ENCODE data around the gene GPR137.
"Not testable (repeated sequence)": the region's sequence is repeated elsewhere in the genome, so short reads cannot be mapped to it uniquely, and the experiment has no call there.

DNA sequence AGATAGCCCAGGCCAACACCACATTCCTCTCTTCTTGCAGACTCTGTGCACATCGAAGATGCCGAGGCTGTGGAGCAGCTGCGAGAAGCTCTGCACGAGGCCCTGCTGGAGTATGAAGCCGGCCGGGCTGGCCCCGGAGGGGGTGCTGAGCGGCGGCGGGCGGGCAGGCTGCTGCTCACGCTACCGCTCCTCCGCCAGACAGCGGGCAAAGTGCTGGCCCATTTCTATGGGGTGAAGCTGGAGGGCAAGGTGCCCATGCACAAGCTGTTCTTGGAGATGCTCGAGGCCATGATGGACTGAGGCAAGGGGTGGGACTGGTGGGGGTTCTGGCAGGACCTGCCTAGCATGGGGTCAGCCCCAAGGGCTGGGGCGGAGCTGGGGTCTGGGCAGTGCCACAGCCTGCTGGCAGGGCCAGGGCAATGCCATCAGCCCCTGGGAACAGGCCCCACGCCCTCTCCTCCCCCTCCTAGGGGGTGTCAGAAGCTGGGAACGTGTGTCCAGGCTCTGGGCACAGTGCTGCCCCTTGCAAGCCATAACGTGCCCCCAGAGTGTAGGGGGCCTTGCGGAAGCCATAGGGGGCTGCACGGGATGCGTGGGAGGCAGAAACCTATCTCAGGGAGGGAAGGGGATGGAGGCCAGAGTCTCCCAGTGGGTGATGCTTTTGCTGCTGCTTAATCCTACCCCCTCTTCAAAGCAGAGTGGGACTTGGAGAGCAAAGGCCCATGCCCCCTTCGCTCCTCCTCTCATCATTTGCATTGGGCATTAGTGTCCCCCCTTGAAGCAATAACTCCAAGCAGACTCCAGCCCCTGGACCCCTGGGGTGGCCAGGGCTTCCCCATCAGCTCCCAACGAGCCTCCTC is 30.2 kb downstream of the GPR137 start:
- TF ChIP-seq, protein P1, sequence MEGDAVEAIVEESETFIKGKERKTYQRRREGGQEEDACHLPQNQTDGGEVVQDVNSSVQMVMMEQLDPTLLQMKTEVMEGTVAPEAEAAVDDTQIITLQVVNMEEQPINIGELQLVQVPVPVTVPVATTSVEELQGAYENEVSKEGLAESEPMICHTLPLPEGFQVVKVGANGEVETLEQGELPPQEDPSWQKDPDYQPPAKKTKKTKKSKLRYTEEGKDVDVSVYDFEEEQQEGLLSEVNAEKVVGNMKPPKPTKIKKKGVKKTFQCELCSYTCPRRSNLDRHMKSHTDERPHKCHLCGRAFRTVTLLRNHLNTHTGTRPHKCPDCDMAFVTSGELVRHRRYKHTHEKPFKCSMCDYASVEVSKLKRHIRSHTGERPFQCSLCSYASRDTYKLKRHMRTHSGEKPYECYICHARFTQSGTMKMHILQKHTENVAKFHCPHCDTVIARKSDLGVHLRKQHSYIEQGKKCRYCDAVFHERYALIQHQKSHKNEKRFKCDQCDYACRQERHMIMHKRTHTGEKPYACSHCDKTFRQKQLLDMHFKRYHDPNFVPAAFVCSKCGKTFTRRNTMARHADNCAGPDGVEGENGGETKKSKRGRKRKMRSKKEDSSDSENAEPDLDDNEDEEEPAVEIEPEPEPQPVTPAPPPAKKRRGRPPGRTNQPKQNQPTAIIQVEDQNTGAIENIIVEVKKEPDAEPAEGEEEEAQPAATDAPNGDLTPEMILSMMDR (IDR thresholded peaks at IDR 0.05): not testable (repeated sequence)
- TF ChIP-seq POLR2A (IDR thresholded peaks at IDR 0.05): not testable (repeated sequence)

Measured in adrenal gland (tissue), 5 donors.